ENCODE results near the gene PNMT.

- TF ChIP-seq CTCF (tag by site-specific recombination; IDR thresholded peaks at IDR 0.05) (no peak), ZBTB1 (tag by site-specific recombination; IDR thresholded peaks at IDR 0.05) (no peak), ZNF514 (tag by site-specific recombination; IDR thresholded peaks at IDR 0.05) (no peak), ZBTB21 (tag by site-specific recombination; IDR thresholded peaks at IDR 0.05) (no peak), REST (tag by site-specific recombination; IDR thresholded peaks at IDR 0.05) (no peak), ATF2 (tag by site-specific recombination; IDR thresholded peaks at IDR 0.05; ENCODE audit: low read depth) (no peak), GLI4 (tag by site-specific recombination; IDR thresholded peaks at IDR 0.05) (no peak), ZFP41 (tag by site-specific recombination; IDR thresholded peaks at IDR 0.05; ENCODE audit: borderline replicate concordance) (no peak)
These were observed 5.3 kb downstream of the PNMT start for GRCh38 chr17:39673335-39674081.
